ENCODE measurements around the gene ACSF3.

Gene ACSF3

GRCh38 chr16:89044418-89045180, 49.1 kb upstream of the ACSF3 start:
- Histone ChIP-seq H3K9me3 (ENCODE audit: control insufficient read depth, insufficient read depth, low read depth, low read length) (no peaks in the 10 kb centered on the region), H3K36me3 (ENCODE audit: control insufficient read depth in 2 of 2, insufficient read depth in 1 of 2, low read length in 2 of 2) (no peaks in the 10 kb centered on the region), H3K4me1 (ENCODE audit: control insufficient read depth, insufficient read depth, low read length) (no peaks in the 10 kb centered on the region; the same call in 1 of the 2 replicates), H3K27ac (ENCODE audit: extremely low read depth, low read depth, low read length) (no peak overlapping the region), H3K4me3 (ENCODE audit: low read depth, low read length) (no peak overlapping the region)
- CTCF ChIA-PET, result no interaction called here
- TF ChIP-seq ZNF404 (tag by site-specific recombination; IDR thresholded peaks at IDR 0.05) (no peak), TSHZ1 (tag by site-specific recombination; IDR thresholded peaks at IDR 0.05; ENCODE audit: borderline replicate concordance) (no peak), IKZF3 (tag by site-specific recombination; IDR thresholded peaks at IDR 0.05) (no peak), ZNF174 (tag by site-specific recombination; IDR thresholded peaks at IDR 0.05) (no peak), ZNF610 (tag by site-specific recombination; IDR thresholded peaks at IDR 0.05; ENCODE audit: borderline replicate concordance) (no peak), SCRT1 (tag by site-specific recombination; IDR thresholded peaks at IDR 0.05; ENCODE audit: borderline replicate concordance) (no peak)
- POLR2A ChIA-PET, result no interaction called here

- Histone ChIP-seq H3K9me3 (ENCODE audit: control insufficient read depth, insufficient read depth, low read depth, low read length) (no peaks in the 10 kb centered on the region), H3K36me3 (ENCODE audit: control insufficient read depth in 2 of 2, insufficient read depth in 1 of 2, low read length in 2 of 2) (no peaks in the 10 kb centered on the region), H3K27ac (ENCODE audit: extremely low read depth, low read depth, low read length) (no peak overlapping the region), H3K4me1 (ENCODE audit: control insufficient read depth, insufficient read depth, low read length) (no peaks in the 10 kb centered on the region; the same call in 1 of the 2 replicates), H3K4me3 (ENCODE audit: low read depth, low read length) (no peak overlapping the region)
- POLR2A ChIA-PET, result no interaction called here
- TF ChIP-seq ZXDB (tag by site-specific recombination; IDR thresholded peaks at IDR 0.05) (no peak), HIC1 (tag by site-specific recombination; IDR thresholded peaks at IDR 0.05) (no peak), ZBTB8A (tag by site-specific recombination; IDR thresholded peaks at IDR 0.05) (no peak), ZNF792 (tag by site-specific recombination; IDR thresholded peaks at IDR 0.05) (no peak)
- CTCF ChIA-PET, result no interaction called here
Measured at GRCh38 chr16:89045181-89045815, 48.4 kb upstream of the ACSF3 start.

- no peak overlapping the region for H3K27ac ChIP-seq (ENCODE audit: extremely low read depth, low read depth, low read length)
- ChIA-PET CTCF (no interaction called here), POLR2A (no interaction called here)
- no peak overlapping the region for H3K4me3 ChIP-seq (ENCODE audit: low read depth, low read length)
- no peaks in the 10 kb centered on the region for H3K36me3 ChIP-seq (ENCODE audit: control insufficient read depth in 2 of 2, insufficient read depth in 1 of 2, low read length in 2 of 2)
- H3K4me1 ChIP-seq (ENCODE audit: control insufficient read depth, insufficient read depth, low read length), result no peaks in the 10 kb centered on the region; the same call in 1 of the 2 replicates
- TF ChIP-seq ZNF776 (tag by site-specific recombination; IDR thresholded peaks at IDR 0.05; ENCODE audit: borderline replicate concordance) (no peak), AEBP2 (tag by site-specific recombination; IDR thresholded peaks at IDR 0.05; ENCODE audit: borderline replicate concordance) (no peak), HOXD13 (CRISPR knock-in tag; IDR thresholded peaks at IDR 0.05; ENCODE audit: borderline replicate concordance) (no peak), ZNF513 (tag by site-specific recombination; IDR thresholded peaks at IDR 0.05) (peak; percentile 83)
- H3K9me3 ChIP-seq (ENCODE audit: control insufficient read depth, insufficient read depth, low read depth, low read length), result no peaks in the 10 kb centered on the region
Measured at GRCh38 chr16:89045881-89046280, 47.8 kb upstream of the ACSF3 start.
